Stimulated activated CD4-positive, alpha-beta T cell treated with anti-CD3 and anti-CD28 coated beads, TNF-alpha, amount 100 ng/mL, for 4 hours (primary cell): ENCODE measurements around the gene SHCBP1L.

Source experiments
- DNase-seq, 3 experiments: peaks; one replicate each; pipeline ENCODE4 v3.0.0-alpha.2; 2020; ENCODE audit warnings: low read depth in 3 of 3

SHCBP1L gene

GRCh38 chr1:182890927-182891610 lies 61.9 kb downstream of the SHCBP1L start:
- DNase-seq: no peak

- DNase-seq: no peak
These were observed 63.0 kb downstream of the SHCBP1L start for GRCh38 chr1:182889997-182890396.

- DNase-seq: no peak
These were observed 64.0 kb downstream of the SHCBP1L start for GRCh38 chr1:182888736-182889531.

- DNase-seq: no peak
These were observed 66.0 kb downstream of the SHCBP1L start for GRCh38 chr1:182886985-182887384.

GRCh38 chr1:182885591-182885990 lies 67.4 kb downstream of the SHCBP1L start:
- no peak for DNase-seq

GRCh38 chr1:182884872-182885271 lies 68.1 kb downstream of the SHCBP1L start:
- DNase-seq: no peak

- no peak for DNase-seq
These were observed 75.1 kb downstream of the SHCBP1L start for GRCh38 chr1:182877842-182878241.

GRCh38 chr1:182877331-182877730 lies 75.6 kb downstream of the SHCBP1L start:
- no peak for DNase-seq

GRCh38 chr1:182875889-182876288 lies 77.1 kb downstream of the SHCBP1L start:
- no peak for DNase-seq

GRCh38 chr1:182872881-182873280 lies 80.1 kb downstream of the SHCBP1L start:
- DNase-seq: no peak

- DNase-seq: no peak
These were observed 83.7 kb downstream of the SHCBP1L start for GRCh38 chr1:182869241-182869666.

- DNase-seq: no peak
These were observed 85.1 kb downstream of the SHCBP1L start for GRCh38 chr1:182867861-182868260.

- DNase-seq: no peak
These were observed 89.0 kb downstream of the SHCBP1L start for GRCh38 chr1:182863940-182864339.

- no peak for DNase-seq
These were observed 90.1 kb downstream of the SHCBP1L start for GRCh38 chr1:182862827-182863226.

GRCh38 chr1:182861994-182862393 lies 91.0 kb downstream of the SHCBP1L start:
- DNase-seq: no peak

GRCh38 chr1:182860658-182861057 lies 92.3 kb downstream of the SHCBP1L start:
- DNase-seq: no peak

- DNase-seq: no peak
These were observed 95.8 kb downstream of the SHCBP1L start for GRCh38 chr1:182857212-182857611.

GRCh38 chr1:182855911-182856310 lies 97.1 kb downstream of the SHCBP1L start:
- DNase-seq: no peak

- no peak for DNase-seq
These were observed 101.1 kb downstream of the SHCBP1L start for GRCh38 chr1:182851825-182852224.

GRCh38 chr1:182850319-182850718 lies 102.6 kb downstream of the SHCBP1L start:
- DNase-seq: no peak
